GM19238 (cell line): ENCODE results near the gene GPR160.
"Not testable (repeated sequence)": the region's sequence is repeated elsewhere in the genome, so short reads cannot be mapped to it uniquely, and the experiment has no call there.

Experiments
- DNase-seq: peaks from one replicate; pipeline ENCODE4 v3.0.0; 2011; ENCODE audit warnings: low spot score; ENCODE audit not compliant: insufficient read length

GPR160 gene, protein sequence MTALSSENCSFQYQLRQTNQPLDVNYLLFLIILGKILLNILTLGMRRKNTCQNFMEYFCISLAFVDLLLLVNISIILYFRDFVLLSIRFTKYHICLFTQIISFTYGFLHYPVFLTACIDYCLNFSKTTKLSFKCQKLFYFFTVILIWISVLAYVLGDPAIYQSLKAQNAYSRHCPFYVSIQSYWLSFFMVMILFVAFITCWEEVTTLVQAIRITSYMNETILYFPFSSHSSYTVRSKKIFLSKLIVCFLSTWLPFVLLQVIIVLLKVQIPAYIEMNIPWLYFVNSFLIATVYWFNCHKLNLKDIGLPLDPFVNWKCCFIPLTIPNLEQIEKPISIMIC

DNA sequence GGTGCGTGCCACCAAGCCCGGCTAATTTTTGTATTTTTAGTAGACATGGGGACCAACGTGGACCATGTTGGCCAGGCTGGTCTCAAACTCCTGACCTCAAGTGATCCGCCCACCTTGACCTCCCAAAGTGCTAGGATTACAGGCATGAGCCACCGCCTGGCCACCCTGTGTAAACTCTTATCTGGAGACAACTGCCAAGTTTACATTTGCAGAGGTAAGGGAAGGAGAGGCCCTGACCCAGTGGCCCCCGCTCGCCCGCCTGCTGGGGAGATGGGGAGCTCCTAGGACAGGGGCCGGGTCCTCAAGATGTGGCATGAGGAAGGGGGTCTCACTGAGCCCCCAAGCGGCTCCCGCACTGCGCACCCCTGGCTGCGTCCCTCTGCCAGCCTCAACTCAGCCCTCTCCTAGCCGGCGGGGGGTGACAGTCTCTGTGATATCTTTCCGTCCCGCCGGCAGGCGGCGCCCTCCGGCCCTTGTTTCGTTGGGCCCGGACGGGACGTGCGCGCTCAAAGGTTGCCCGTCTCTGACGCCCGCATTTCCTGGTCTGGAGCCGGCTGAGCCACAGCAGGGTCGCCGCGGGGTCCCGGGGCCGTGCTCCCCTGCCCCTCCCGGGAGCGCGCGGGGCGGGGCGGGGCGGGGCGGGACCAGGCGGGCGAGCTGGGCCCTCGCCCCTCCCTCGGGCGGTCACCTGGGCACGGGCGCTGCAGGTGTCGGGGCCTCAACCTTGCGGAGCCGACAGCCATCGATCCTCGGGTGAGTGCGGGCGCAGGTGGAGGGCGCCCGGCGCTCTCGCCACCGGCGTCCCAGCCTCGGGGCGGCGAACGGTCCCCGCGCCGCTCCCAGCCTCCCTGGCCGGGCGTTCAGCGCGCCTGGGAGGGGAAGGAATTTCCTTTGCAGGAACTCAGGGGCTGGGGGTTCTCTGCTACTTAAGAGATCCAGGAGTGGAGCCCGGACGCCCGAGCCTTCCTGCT is at the start of gene GPR160:
TSS of gene GPR160 (plus strand) at position 533 of the 971 bp plus-strand sequence. CDS start 45,978 bp downstream, outside the sequence.
- DNase-seq: peak; percentile 75

DNA sequence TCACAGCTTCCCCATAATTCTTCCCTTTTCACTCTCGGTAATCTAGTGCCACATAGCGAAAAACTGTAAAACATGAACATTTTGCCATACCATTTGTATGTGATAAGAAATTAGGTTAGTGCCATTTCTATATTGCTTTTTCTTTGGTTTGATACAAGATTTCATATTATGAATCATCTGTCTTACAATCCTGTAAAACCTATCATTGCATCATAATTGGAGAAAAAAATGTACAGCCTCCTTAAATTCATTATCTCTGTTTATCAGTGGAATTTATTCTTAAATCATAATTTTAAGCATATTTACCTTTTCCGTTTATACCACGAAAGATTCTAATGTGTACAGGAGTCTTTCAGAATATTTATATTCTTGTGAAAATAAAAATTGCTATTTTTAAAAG is 47.4 kb upstream of the GPR160 start:
- DNase-seq: no peak

DNA sequence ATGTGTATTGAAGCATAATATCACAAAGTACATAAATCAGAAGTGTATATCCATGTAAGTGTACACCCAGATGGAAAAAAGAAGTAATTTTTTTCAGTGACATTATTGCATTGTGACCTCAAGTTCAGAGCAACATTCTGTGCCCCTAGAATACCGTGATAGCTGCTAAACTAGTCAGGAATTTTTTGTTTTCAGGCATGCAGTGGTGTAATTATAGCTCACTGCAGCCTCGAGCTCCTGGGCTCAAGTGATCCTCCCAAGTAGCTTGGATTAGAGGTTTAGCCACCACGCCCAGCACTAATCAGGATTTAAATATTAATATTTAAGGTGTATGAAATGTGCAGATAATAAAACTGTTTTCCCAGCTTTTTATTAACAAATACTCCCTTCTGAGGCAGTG is 45.6 kb upstream of the GPR160 start:
- no peak for DNase-seq

DNA sequence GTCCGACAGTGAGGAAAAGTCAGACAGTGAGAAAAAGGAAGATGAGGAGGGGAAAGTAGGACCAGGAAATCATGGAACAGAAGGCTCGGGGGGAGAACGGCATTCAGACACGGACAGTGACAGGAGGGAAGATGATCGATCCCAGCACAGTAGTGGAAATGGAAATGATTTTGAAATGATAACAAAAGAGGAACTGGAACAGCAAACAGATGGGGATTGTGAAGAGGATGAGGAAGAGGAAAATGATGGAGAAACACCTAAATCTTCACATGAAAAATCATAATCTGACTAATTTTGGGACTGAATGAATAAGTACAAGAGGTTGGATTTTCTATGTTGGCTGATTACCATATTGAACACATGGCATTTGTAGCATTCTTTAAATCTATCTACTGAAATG is 45.0 kb upstream of the GPR160 start:
- no peak for DNase-seq

DNA sequence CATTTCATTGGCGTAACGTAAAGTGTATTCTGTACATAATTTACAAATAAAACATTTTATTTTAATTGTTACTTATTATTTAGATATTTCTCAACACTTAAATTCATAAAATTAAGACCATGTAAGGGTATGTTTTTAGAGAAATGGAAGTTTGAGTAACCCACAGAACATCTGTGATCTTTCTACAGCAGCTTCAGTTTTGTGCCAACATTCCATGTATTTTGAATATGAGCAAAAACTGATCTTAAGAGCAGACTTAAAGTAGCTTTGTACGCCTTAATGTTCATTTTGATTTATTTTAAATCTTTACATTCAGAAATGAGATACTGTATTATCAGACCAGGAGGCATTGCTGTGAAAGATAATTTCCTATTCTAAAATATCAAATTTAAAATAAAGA is 44.0 kb upstream of the GPR160 start:
- DNase-seq: no peak

DNA sequence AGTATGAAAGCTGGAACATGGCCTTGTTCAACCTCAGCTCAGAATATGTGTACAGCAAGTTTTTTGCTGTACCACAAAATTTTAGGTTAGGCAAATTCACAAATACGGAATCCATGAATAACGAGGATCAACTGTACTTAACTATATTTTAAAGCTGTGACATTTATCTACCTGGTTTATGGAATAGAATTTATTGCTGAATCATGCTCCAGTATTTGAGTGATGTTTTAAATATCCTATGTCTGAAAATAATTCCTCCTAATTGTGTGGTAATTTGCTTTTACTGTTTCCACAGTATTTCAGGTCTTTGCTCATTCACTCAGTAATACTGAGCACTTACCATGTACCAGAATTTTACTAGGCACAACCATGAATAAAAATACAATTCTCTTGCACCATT is 41.7 kb upstream of the GPR160 start:
- no peak for DNase-seq

DNA sequence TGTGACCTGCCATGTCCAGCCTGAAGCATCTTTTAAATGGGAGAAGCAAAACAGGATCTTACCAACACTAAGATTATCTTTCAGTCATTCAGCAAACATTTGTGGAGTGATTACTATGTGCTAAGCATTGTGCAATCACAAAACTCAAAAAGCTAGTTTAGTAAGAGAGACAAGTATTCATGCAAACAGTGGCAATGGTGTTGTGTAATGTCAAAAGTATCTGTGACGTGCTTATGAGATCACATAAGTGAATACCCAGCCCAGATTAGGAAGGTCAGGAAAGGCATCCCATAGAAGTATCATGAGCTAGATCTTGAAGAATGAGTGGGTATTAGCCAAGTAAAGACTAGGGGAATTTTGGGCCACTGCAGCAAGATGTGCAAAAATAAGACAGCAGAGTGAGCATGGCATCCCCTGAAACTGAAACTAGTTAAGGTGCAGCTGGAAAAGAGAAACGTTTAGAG is 39.1 kb upstream of the GPR160 start:
- DNase-seq: no peak

DNA sequence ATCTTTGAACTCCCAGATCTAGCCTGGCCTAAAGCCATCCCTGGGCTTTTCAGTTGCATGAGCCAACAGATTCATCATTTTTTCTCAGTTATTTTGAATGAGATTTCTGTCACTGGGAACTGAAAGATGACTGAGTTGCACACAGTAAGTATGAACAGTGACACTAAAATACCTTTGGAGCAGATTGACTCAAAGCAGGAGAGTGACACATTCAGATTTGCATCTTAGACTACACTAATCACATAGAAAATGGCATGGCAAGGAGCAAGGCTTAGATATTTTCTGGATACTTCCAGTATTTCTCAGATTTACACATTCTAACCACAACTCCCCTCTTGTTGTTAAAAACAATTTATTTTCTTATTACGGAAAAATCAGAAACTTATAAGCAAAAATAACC is 38.4 kb upstream of the GPR160 start:
- DNase-seq: no peak

DNA sequence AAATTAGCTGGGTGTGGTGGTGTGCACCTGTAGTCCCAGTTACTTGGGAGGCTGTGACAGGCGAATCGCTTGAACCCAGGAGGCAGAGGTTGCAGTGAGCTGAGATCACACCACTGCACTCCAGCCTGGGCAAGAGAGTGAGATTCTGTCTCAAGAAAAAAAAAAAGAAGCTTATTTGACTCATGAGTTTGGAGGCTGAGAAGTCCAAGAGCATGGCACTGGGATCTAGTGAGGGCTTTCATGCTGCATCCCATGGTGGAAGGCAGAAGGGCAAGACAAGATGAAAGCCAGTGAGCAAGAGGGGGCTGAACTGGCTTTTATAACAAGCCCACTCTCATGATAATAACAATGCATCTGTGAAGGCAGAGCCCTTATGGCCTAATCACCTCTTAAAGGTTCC is 37.7 kb upstream of the GPR160 start:
- DNase-seq: no peak

DNA sequence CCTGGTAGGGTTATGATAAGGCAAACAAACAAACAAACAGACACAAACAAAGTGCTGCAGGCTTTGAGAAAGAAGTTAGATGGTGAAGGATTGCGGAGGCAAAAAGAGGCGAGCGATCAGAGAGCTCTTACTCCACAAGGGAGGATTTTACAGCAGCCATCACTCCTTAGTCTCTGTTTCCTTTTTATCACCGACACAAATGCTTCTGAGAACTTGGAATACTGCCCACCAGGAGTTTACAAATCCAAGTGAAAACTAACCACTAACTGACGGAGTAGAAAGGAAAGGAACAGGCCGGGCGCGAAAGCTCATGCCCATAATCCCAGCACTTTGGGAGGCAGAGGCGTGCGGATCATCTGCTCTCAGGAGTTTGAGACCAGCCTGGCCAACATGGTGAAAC is 35.6 kb upstream of the GPR160 start:
- no peak for DNase-seq

DNA sequence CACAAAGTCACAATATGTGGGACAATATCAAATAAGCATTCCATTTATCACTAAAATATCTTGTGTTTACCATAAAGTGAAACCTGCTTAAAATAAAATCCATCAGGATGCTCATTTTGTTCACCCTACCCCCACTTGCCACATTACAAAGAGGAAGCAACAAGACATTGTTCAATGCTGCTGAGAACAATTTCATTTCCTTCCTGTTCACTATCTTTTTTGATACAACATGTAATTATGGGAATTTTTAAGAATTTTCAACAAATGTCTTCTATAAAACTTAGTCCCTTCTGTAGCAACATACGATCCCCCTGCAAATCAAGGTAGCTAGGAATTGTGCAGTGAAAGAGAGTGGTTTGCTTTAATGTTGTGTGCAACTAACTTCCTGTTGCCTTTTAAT is 34.9 kb upstream of the GPR160 start:
- DNase-seq: no peak

DNA sequence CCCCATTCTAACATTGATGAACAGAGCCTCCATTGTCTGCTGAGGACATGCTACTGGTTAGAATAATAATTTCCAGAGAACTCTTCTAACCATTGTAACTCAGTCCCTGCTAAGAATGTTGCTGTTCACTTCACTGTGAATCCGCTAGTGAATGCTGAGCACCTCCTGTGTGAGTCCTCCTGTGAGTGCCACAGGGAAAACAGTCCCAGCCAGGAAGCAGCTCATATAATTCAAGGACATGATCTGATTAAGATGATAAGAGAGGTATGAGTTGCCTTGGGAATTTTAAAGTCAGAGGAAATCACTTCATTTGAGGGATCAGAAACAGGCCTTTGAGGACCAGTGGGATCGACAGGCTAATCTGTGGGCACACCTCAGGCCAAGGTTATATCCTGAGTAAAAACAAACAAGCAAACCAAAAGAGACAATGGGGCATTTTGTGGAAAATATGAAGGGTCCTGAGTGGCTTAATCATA is 33.9 kb upstream of the GPR160 start:
- DNase-seq: no peak

DNA sequence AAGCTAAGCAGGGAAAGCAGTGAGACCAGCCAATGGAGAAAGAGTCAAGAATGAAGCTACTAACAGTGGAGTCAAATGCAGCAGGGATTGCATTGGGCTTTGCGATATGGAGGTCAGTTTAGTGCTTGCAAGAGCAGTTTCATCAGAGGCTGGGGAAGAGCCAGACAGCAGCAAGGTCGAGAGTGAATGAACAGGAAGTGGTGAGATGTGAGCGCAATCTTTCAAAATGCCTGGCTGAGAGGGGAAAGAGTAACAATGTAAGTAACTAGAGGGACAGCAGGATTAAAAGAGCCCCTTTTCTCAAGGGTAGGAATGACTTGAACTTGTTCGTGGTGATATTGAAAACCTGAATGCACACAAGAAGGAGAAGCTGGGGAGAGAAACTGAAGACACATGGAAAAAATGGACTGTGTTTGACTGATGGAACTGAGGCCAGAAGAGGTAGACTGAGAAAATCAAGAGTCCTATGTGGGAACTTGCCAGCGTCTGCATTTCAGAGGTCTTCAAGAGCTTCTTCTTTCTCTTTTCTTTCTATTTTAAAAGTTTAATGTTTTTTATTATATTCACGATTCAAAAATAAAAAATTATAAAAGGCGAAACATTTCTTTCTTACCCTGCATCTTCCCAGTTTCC is 30.6 kb upstream of the GPR160 start:
- DNase-seq: peak; percentile 32

DNA sequence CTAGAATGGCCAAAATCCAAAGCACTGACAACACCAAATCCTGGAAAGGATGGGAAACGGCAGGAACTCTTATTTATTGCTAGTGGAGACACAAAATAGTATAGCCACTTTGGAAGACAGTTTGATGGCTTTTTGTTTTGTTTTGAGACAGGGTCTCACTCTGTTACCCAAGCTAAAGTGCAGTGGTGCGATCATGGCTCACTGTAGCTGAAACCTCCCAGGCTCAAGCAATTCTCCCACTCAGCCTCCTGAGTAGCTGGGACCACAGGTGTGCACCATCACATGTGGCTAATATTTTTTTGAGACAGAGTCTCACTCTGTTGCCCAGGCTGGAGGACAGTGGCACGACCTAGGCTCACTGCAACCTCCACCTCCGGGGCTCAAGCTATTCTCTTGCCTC is 27.3 kb upstream of the GPR160 start:
- no peak for DNase-seq

DNA sequence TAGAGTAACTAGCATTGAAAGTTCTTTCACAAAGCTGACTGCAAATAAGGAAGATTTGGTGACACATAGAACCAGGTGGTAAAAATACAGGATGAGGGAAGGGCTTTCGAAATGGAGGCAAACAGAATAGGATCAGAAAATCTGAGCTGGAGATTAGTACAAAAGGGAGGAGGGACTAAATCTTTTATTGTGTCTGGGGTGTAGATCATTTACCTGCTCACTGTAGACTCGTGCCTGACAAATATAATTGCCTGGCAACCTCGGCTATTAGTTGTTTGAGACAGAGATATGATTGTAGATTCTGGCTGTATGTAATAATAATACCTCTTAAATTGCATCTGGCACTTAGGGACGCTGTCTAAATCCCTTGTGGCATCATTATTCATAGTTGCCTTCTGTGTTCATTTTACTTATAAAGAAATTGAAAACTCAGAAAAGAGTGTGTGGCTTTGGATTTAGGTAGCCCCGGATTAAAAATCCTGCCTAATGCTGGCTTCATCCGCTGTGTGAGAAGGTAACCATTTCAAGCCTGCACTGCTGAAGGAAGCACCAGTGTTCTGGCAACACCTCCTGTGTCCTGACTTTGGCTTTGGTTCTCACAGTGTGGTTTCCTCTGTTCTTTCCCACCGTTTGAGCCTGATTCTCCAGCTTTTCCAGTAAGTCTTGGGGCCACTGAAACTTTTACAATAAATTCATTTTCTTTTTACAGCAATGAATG is 25.0 kb upstream of the GPR160 start:
- DNase-seq: no peak

DNA sequence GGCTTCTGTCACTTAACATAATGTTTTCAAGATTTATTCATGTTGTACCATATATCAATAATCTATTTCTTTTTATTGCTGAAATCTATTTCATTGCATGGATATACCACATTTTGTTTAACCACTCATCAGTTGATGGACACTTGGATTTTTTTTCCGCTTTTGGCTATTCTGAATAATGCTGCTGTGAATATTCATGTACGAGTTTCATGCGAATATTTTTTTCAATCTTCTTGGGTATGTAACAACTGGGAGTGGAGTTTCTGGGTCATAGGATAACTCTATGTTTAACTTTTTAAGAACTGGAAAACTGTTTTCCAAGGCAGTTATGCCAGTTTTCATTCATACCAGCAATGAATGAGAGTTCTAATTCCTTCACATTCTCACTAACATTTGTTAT is 21.7 kb upstream of the GPR160 start:
- no peak for DNase-seq

DNA sequence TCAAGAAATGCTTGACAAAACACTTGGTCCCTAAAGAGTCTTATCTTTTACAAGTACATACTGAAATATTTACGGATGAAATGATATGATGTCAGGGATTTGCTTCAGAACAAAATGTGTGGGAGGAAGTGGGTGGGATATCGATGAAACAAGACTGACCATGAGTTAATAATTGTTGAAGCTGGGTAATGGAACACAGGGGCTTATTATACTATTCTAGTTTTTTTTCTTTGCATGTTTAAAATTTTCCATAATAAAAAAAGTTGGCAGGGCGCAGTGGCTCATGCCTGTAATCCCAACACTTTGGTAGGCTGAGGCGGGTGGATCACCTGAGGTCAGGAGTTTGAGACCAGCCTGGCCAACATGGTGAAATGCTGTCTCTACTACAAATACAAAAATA is 18.5 kb upstream of the GPR160 start:
- DNase-seq: not testable (repeated sequence)

DNA sequence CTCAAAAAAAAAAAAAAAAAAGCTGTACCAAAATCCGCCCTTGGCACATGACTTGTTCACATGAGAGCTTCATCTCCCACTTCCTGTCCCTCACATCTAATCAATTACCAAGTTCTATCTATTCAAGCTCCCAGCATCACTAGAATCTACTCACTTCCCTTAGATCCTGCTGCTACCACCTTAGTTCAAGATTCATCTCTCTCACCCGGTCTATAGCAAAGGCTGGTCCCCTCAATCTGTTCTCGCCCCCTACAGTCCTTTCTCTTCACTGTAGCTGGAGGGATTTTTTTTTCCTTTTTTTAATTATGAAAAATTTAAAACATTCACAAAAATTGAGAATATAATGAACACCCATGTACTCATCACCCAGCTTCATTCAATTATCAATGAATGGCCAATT is 16.7 kb upstream of the GPR160 start:
- no peak for DNase-seq

DNA sequence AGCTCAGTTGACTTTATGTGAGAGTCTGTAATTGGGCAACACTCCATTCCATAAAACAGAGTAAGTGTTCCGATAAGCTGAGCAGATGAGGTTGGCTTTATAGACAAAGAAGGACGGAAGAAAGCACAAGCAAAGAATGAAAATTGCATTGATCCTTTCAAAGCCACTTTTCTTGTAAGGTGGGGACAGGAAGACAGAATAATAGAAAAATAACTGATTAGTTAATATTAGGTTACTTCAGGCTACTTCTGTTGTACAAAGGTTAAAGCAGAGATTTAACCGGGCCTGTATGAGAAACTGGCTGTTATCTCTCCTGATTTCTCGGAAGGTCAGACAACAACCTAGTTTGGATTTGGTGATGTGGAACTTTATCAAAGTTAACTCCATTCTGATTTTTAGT is 15.5 kb upstream of the GPR160 start:
- DNase-seq: no peak

DNA sequence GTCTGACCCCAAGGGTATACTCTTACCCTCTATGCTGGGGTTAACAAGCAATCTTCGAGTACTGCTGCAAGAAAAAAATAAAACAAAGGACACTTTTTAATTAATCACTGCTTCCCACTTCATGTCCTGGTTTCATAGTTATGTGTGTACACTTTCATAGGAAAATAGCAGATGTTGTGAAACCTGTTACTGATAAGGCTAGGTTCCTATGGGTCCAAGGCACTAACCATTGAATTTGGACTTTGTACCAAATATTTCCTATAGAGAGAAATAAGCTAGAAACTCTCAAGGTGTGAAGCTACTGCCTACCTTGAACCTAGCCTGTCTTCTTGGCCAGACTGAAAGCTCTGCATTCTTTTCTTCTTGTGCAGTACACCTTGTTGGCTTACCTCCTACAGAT is 14.6 kb upstream of the GPR160 start:
- no peak for DNase-seq

DNA sequence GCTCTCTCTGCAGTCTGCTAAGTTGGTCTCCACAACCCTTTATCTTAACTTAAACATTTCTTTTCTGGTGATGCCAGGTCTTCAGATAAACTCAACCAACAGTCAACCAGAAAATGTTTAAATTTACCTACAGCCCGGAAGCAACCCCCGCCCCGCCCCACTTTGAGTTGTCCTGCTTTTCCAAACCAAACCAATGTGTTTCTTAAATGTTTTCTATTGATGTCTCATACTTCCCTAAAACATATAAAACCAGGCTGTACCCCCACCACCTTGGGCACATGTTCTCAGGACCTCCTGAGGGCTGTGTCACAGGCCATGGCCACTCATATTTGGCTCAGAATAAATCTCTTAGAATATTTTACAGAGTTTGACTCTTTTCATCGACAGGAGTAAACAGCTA is 13.2 kb upstream of the GPR160 start:
- DNase-seq: no peak
